Measurements from ENCODE around the gene LIME1. TPM values are rescaled to one million over a fixed set of nuclear protein-coding genes. Genes with fewer than 3 reads are reported as not detected.

Gene LIME1
- total and polyA plus RNA-seq, 2 of the 8 experiments (the other 6 are each of a cell fraction or from before 2014, with no cell fraction given): 4.5 to 5.9 TPM

DNA sequence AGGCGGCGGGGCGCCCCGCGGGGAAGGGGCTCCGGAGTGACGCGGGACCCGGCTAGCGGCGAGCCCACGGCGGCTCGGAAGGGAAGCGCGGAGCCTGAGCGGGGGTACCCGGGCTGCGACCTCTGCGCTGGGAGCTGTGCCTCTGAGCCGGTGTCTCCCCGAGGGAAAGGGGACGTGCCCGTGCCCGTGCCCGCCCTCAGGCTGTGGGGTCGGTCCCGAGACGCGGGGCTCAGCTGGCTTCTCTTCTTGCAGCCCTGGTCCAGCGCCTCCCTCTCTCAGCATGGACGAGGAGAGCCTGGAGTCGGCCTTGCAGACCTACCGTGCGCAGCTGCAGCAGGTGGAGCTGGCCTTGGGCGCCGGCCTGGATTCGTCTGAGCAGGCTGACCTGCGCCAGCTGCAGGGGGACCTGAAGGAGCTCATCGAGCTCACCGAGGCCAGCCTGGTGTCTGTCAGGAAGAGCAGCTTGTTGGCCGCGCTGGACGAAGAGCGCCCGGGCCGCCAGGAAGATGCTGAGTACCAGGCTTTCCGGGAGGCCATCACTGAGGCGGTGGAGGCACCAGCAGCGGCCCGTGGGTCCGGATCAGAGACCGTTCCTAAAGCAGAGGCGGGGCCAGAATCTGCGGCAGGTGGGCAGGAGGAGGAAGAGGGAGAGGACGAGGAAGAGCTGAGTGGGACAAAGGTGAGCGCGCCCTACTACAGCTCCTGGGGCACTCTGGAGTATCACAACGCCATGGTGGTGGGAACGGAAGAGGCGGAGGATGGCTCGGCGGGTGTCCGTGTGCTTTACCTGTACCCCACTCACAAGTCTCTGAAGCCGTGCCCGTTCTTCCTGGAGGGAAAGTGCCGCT lies 27.9 kb upstream of the LIME1 start:
- no peak overlapping the region for H3K18ac ChIP-seq (ENCODE audit: extremely low read depth, low read length)
- peak overlapping the region; percentile 80 to 97 for H3K4me2 ChIP-seq (ENCODE audit: insufficient read depth in 1 of 2, low read depth in 2 of 2, low read length in 2 of 2)
- no peak overlapping the region for H2BK120ac ChIP-seq (replicated peaks; ENCODE audit: low read depth, low read length)
- peaks cover 5% of the 10 kb centered on the region; the same call in 1 of the 2 replicates for H3K23me2 ChIP-seq (ENCODE audit: low read depth, low read length)
- TF ChIP-seq GABPA (IDR thresholded peaks at IDR 0.05; ENCODE audit: borderline replicate concordance, insufficient read depth, low read length): 0 out of 2 replicates have a peak, but pooled peaks have one; percentile 20
- TF ChIP-seq, protein P1, sequence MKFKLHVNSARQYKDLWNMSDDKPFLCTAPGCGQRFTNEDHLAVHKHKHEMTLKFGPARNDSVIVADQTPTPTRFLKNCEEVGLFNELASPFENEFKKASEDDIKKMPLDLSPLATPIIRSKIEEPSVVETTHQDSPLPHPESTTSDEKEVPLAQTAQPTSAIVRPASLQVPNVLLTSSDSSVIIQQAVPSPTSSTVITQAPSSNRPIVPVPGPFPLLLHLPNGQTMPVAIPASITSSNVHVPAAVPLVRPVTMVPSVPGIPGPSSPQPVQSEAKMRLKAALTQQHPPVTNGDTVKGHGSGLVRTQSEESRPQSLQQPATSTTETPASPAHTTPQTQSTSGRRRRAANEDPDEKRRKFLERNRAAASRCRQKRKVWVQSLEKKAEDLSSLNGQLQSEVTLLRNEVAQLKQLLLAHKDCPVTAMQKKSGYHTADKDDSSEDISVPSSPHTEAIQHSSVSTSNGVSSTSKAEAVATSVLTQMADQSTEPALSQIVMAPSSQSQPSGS (IDR thresholded peaks at IDR 0.05; ENCODE audit: low read length): no peak
- H4K8ac ChIP-seq (ENCODE audit: extremely low read depth, insufficient read depth, low read length): peak overlapping the region; percentile 86
- ChIA-PET CTCF (ENCODE audit: partially characterized antibody) (interaction anchor here (0.6 to 2.4 kb wide), 10 partner anchors 10 to 265 kb away, joined by 3 to 9 read pairs (median 4); partner anchors contain the start of genes LIME1, TNFRSF6B and TPD52L2), POLR2A (ENCODE audit: partially characterized antibody) (interaction anchor here (0.6 to 4.7 kb wide), 26 partner anchors 9 to 187 kb away, joined by 3 to 49 read pairs (median 4); partner anchors contain the start of genes LIME1, RTEL1, SLC2A4RG and STMN3)
- H3K27me3 ChIP-seq (replicated peaks in 1 of 4; ENCODE audit: control insufficient read depth in 3 of 4, extremely low read depth in 1 of 4, insufficient read depth in 3 of 4, low read length in 3 of 4): no peaks in the 10 kb centered on the region
- H4K20me1 ChIP-seq (replicated peaks in 1 of 2; ENCODE audit: control insufficient read depth in 1 of 2, insufficient read depth in 2 of 2, low read length in 2 of 2): peaks cover 6 to 16% of the 10 kb centered on the region in 2 experiments
- FAIRE-seq: no peak
- H3K9me3 ChIP-seq (ENCODE audit: insufficient read depth in 2 of 2, low read depth in 1 of 2, low read length in 1 of 2): no peaks in the 10 kb centered on the region
- no peak overlapping the region for H4K5ac ChIP-seq (ENCODE audit: insufficient read length, low read depth, low read length)
- no peak overlapping the region for H2BK15ac ChIP-seq (ENCODE audit: low read length)
- peak overlapping the region; percentile 42 to 74 (median 50); a peak in 5 of 7 replicates for H3K9ac ChIP-seq (replicated peaks in 1 of 4; ENCODE audit: extremely low read depth in 1 of 4, low read depth in 3 of 4, low read length in 3 of 4)
- H3K79me2 ChIP-seq (ENCODE audit: control insufficient read depth in 1 of 2, insufficient read depth in 2 of 2, low read length in 2 of 2): peaks cover 0 to 52% of the 10 kb centered on the region in 2 experiments; a peak in 3 of 4 replicates
- no peak overlapping the region for H2BK12ac ChIP-seq (ENCODE audit: low read depth, low read length)
- peaks cover 0 to 11% (median 6%) of the 10 kb centered on the region in 4 experiments; a peak in 5 of 7 replicates for H3K4me1 ChIP-seq (replicated peaks in 1 of 4; ENCODE audit: control insufficient read depth in 3 of 4, insufficient read depth in 4 of 4, low read length in 3 of 4)
- no peak overlapping the region for H3K23ac ChIP-seq (ENCODE audit: insufficient read length)
- no peak overlapping the region for H4K91ac ChIP-seq (replicated peaks; ENCODE audit: insufficient read length, low read length)
- WGBS, 2 experiments (ENCODE audit: extremely low coverage in 1 of 2, insufficient coverage in 1 of 2, insufficient read length in 1 of 2, insufficient replicate concordance in 2 of 2, low coverage in 1 of 2, low lambda C conversion rate in 2 of 2, missing lambda C conversion rate in 1 of 2): 36% methylated on average over 51 of the region's 67 CpGs; no CpG with 5 or more reads in 1 of the 2 experiments
- H2AFZ ChIP-seq (ENCODE audit: low read length): no peak overlapping the region
- no peak overlapping the region for H2AK5ac ChIP-seq (ENCODE audit: low read depth, low read length)
- H3K79me1 ChIP-seq (ENCODE audit: low read depth, low read length): peaks cover 10% of the 10 kb centered on the region; the same call in 1 of the 2 replicates
- H3K36me3 ChIP-seq (ENCODE audit: control insufficient read depth in 2 of 4, insufficient read depth in 4 of 4, low read length in 3 of 4): peaks cover 7 to 34% (median 12%) of the 10 kb centered on the region in 4 experiments
- no peak overlapping the region for H3K14ac ChIP-seq (ENCODE audit: insufficient read length)
- H3K4ac ChIP-seq (replicated peaks; ENCODE audit: insufficient read length, low read depth, low read length): no peak overlapping the region
- peak overlapping the region; percentile 46 to 88 (median 74) for H3K4me3 ChIP-seq (ENCODE audit: extremely low read depth in 1 of 4, insufficient read depth in 2 of 4, low read depth in 3 of 4, low read length in 4 of 4)
- no peak overlapping the region for H2BK5ac ChIP-seq (ENCODE audit: low read depth, low read length)
- no peak overlapping the region for H3K27ac ChIP-seq (ENCODE audit: low read depth, low read length)
- H3K56ac ChIP-seq (replicated peaks; ENCODE audit: insufficient read length, low read depth, low read length): peak overlapping the region; percentile 59
- no peak overlapping the region for H2BK20ac ChIP-seq (ENCODE audit: low read length)
- peak in 1 of 2 experiments; percentile 52 for DNase-seq (ENCODE audit: low read depth in 1 of 2, low spot score in 2 of 2)
